AG04449 (cell line): ENCODE measurements around the gene AP5S1.

ENCODE experiments used
- CTCF ChIA-PET: fragments of 350-600 bp; formaldehyde crosslinking; extraction: SDS; loops from one replicate; lab custom pipeline; 2021; ENCODE audit warnings: antibody characterized with exemption; lab: Yijun Ruan, JAX
- POLR2A ChIA-PET: fragments of 400-600, 350-600 bp; formaldehyde crosslinking; extraction: SDS; loops from one replicate; lab custom pipeline; 2020; ENCODE audit warnings: antibody characterized with exemption, inconsistent platforms; lab: Yijun Ruan, JAX
- DNase-seq: peaks from one replicate; pipeline ENCODE4 v3.0.0-alpha.2; 2010; ENCODE audit warnings: low read depth, low spot score
- H3K4me3 ChIP-seq: 2 replicates; pipeline ENCODE4 v1.5.1; 2011; ENCODE audit warnings: low read depth, mild to moderate bottlenecking, control low read depth, low read length
- CTCF ChIP-seq: IDR thresholded peaks from one replicate; pipeline ENCODE4 v1.5.1; 2011; ENCODE audit warnings: mild to moderate bottlenecking, moderate library complexity, low read length, control low read depth, inconsistent platforms; ENCODE audit not compliant: insufficient read depth; ENCODE audit errors: missing control alignments

Gene AP5S1

GRCh38 chr20:3876000-3876399, 55.7 kb downstream of the AP5S1 start:
- POLR2A ChIA-PET: interaction anchor here (0.9 kb wide), 1 partner anchor 12 kb away, joined by 4 read pairs; no protein-coding TSS in a partner anchor
- CTCF ChIA-PET: interaction anchor here (1.1 to 1.5 kb wide), 3 partner anchors 8 to 21 kb away, joined by 3 to 5 read pairs (median 4); no protein-coding TSS in a partner anchor

GRCh38 chr20:3876676-3877075, 56.3 kb downstream of the AP5S1 start:
- no peak overlapping the region for H3K4me3 ChIP-seq
- DNase-seq: no peak
- POLR2A ChIA-PET: interaction anchor here (0.6 kb wide), 1 partner anchor 124 kb away, joined by 4 read pairs; no protein-coding TSS in a partner anchor
- CTCF ChIA-PET: interaction anchor here (1.2 kb wide), 2 partner anchors 20 to 22 kb away, joined by 3 to 5 read pairs; no protein-coding TSS in a partner anchor
- TF ChIP-seq CTCF: no peak

More at GRCh38 chr20:3876000-3876399, 55.7 kb downstream of the AP5S1 start:
- no peak overlapping the region for H3K4me3 ChIP-seq
- no peak for TF ChIP-seq CTCF
- DNase-seq: no peak
